Testis (tissue), 3 donors: Measurements from ENCODE around the gene RIMS1. TPM values are rescaled to one million over a fixed set of nuclear protein-coding genes. Genes with fewer than 3 reads are reported as not detected.

Source experiments
- DNase-seq: peaks from one replicate; pipeline ENCODE4 v3.0.0-alpha.2; 2019
- H3K27ac ChIP-seq, 2 donors: fragments of 200-600 bp; sonication (generic); one replicate each; pipeline ENCODE4 v1.5.1; 2019
- H3K27me3 ChIP-seq: fragments of 200-600 bp; sonication (generic); one replicate; pipeline ENCODE4 v1.5.1; 2019
- H3K36me3 ChIP-seq: fragments of 200-600 bp; sonication (generic); one replicate; pipeline ENCODE4 v1.5.1; 2017; ENCODE audit warnings: low read depth; ENCODE audit errors: missing control alignments
- H3K4me1 ChIP-seq: fragments of 200-600 bp; sonication (generic); one replicate; pipeline ENCODE4 v1.5.1; 2019
- H3K4me3 ChIP-seq, 2 donors: fragments of 200-600 bp; sonication (generic); one replicate each; pipeline ENCODE4 v1.5.1; 2017 to 2019
- H3K9me3 ChIP-seq: fragments of 200-600 bp; sonication (generic); one replicate; pipeline ENCODE4 v1.5.1; 2017
- POLR2A ChIP-seq: fragments of 450-650 bp; IDR thresholded peaks from one replicate; pipeline ENCODE4 v1.6.1; 2017; ENCODE audit warnings: antibody characterized with exemption, mild to moderate bottlenecking, moderate library complexity
- WGBS, 2 donors: methylation state at CpG; one replicate each; pipeline ENCODE4 v1.1.5; 2018; 5-methylcytosine and 5-hydroxymethylcytosine counted together
- intact Hi-C: fragments of 100-400 bp; cut with DNase I; formaldehyde crosslinking; loops from one replicate; pipeline ENCODE4 v1.15.1; 2023; ENCODE audit warnings: low total_unique reads
- polyA plus RNA-seq: library from polyadenylated mRNA; stranded (reverse); fragments of 350-450 nt; fragmentation: Illumina TruSeq; extraction: RNeasy Lipid Tissue Mini Kit (QIAGEN cat#74804); gene quantifications from one replicate; pipeline ENCODE4 v1.2.3, GENCODE V29; 2014; ENCODE audit warnings: low read depth, low replicate concordance; ENCODE audit not compliant: insufficient read depth
- total RNA-seq, 2 donors: library from RNA; depleted of rRNA; stranded (reverse); fragments of >200 nt; gene quantifications; one replicate each; pipeline ENCODE4 v1.2.3, GENCODE V29; 2016
- TF ChIP-seq, protein P1 (sequence below), 3 experiments: fragments of 450-650 bp in 2 of 3; fragments of 200-600 bp in 1 of 3; sonication (generic) in 1 of 3; IDR thresholded peaks; one replicate each; pipeline ENCODE4 v1.5.1; 2016 to 2019; ENCODE audit warnings: antibody characterized with exemption in 3 of 3, mild to moderate bottlenecking in 2 of 3, moderate library complexity in 1 of 3

RIMS1 gene
- total and polyA plus RNA-seq, 3 donors from 2014 or later = 10.0 to 40.9 (median 40.6) TPM

GRCh38 chr6:72418495-72418894, 532.1 kb downstream of the RIMS1 start:
- H3K27me3 ChIP-seq = no peaks in the 10 kb centered on the region
- no peaks in the 10 kb centered on the region for H3K4me1 ChIP-seq
- no peaks in the 10 kb centered on the region for H3K36me3 ChIP-seq
- 90 to 92% methylated on average over 5 of the region's 5 CpGs for WGBS, 2 donors
- intact Hi-C loops = loop anchor here (10.0 kb wide), 1 partner anchor 766 kb away; no protein-coding TSS in a partner anchor
- H3K4me3 ChIP-seq = no peak overlapping the region
- H3K27ac ChIP-seq = no peak overlapping the region
- no peak for TF ChIP-seq POLR2A
- TF ChIP-seq, protein P1, sequence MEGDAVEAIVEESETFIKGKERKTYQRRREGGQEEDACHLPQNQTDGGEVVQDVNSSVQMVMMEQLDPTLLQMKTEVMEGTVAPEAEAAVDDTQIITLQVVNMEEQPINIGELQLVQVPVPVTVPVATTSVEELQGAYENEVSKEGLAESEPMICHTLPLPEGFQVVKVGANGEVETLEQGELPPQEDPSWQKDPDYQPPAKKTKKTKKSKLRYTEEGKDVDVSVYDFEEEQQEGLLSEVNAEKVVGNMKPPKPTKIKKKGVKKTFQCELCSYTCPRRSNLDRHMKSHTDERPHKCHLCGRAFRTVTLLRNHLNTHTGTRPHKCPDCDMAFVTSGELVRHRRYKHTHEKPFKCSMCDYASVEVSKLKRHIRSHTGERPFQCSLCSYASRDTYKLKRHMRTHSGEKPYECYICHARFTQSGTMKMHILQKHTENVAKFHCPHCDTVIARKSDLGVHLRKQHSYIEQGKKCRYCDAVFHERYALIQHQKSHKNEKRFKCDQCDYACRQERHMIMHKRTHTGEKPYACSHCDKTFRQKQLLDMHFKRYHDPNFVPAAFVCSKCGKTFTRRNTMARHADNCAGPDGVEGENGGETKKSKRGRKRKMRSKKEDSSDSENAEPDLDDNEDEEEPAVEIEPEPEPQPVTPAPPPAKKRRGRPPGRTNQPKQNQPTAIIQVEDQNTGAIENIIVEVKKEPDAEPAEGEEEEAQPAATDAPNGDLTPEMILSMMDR (IDR thresholded peaks at IDR 0.05) = no peak
- DNase-seq = no peak
- no peaks in the 10 kb centered on the region for H3K9me3 ChIP-seq

DNA sequence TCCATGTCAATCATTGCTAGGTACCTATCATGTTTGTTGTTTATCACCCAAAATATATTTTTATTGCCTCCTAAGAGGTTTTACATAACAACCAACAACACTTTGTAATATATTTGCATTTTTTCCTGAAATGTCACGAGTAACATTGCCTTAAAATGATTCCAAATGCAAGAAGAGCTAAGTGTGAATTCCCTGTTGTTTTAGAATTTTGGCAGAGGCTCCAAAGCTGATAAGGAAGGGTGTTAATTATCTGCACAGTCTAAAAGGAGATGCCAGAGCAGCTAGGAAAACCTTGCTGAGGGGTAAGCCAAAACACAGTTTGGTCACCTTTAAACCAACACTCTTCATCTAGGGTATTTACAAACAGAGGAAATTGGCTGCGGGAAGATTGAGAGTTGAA, 533.6 kb downstream of the RIMS1 start:
- 71 to 84% methylated on average over 2 of the region's 2 CpGs for WGBS, 2 donors
- Histone ChIP-seq H3K9me3 (no peaks in the 10 kb centered on the region), H3K27me3 (no peaks in the 10 kb centered on the region), H3K4me1 (no peaks in the 10 kb centered on the region), H3K4me3 (no peak overlapping the region), H3K36me3 (no peaks in the 10 kb centered on the region), H3K27ac (no peak overlapping the region)
- TF ChIP-seq, protein P1 (IDR thresholded peaks at IDR 0.05) = no peak
- no peak for TF ChIP-seq POLR2A
- intact Hi-C loops = loop anchor here (10.0 kb wide), 1 partner anchor 765 kb away; no protein-coding TSS in a partner anchor
- no peak for DNase-seq

DNA sequence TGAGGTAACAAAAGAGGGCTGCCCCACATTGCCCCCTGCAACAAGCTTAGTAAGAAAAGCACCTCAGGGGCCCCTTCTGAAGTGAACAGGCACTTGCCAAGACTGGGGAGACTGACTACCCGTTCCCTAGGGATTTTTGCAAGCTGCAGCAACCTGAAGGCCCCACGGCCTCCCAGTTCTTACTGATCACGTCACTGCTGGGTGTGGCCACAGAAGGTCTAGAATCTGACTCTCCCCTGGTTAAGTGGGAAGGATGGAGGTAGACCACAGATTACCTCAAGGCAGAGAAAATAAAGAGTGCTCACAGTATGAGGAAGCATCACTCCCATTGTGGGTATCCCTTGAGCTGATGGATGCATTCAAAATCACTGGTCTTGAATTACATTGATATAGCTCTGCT, 534.1 kb downstream of the RIMS1 start:
- Histone ChIP-seq H3K36me3 (no peaks in the 10 kb centered on the region), H3K27me3 (no peaks in the 10 kb centered on the region), H3K27ac (no peak overlapping the region), H3K4me1 (no peaks in the 10 kb centered on the region), H3K9me3 (no peaks in the 10 kb centered on the region), H3K4me3 (no peak overlapping the region)
- 78 to 90% methylated on average over 3 of the region's 3 CpGs for WGBS, 2 donors
- no peak for DNase-seq
- TF ChIP-seq, protein P1 (IDR thresholded peaks at IDR 0.05) = no peak
- TF ChIP-seq POLR2A = no peak
- intact Hi-C loops = no loop called here

GRCh38 chr6:72421387-72421786, 535.0 kb downstream of the RIMS1 start:
- Histone ChIP-seq H3K27me3 (no peaks in the 10 kb centered on the region), H3K4me1 (no peaks in the 10 kb centered on the region), H3K27ac (no peak overlapping the region), H3K4me3 (no peak overlapping the region), H3K36me3 (no peaks in the 10 kb centered on the region), H3K9me3 (no peaks in the 10 kb centered on the region)
- no peak for DNase-seq
- 74 to 92% methylated on average over 3 of the region's 3 CpGs for WGBS, 2 donors
- intact Hi-C loops = no loop called here
- no peak for TF ChIP-seq POLR2A
- TF ChIP-seq, protein P1 (IDR thresholded peaks at IDR 0.05) = no peak

DNA sequence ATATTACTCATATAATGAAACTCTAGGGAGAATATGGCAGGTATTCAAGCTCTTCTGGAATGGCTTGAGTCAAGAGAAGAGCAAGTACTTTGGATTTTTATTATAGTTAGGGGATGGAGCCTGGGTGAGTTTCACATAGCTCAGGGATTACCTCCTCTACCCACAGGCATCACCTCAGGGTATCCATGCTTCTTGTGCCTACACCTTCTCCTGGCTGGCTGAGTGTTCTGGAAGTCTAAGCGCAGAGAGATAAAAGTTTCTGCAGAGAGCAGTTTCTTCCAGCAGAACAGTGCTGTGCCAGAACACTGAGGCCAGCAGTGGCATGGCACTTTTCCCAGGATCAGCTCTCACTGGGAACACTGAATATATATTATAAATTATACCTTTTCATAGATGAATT, 535.8 kb downstream of the RIMS1 start:
- intact Hi-C loops = no loop called here
- H3K4me3 ChIP-seq = no peak overlapping the region

More for the DNA sequence above, 535.8 kb downstream of the RIMS1 start:
- H3K27me3 ChIP-seq = no peaks in the 10 kb centered on the region
- H3K27ac ChIP-seq = no peak overlapping the region
- H3K36me3 ChIP-seq = no peaks in the 10 kb centered on the region
- TF ChIP-seq POLR2A = no peak
- TF ChIP-seq, protein P1 (IDR thresholded peaks at IDR 0.05) = no peak
- WGBS, 2 donors = 67 to 75% methylated on average over 1 of the region's 1 CpG
- H3K4me1 ChIP-seq = no peaks in the 10 kb centered on the region
- DNase-seq = no peak
- H3K9me3 ChIP-seq = no peaks in the 10 kb centered on the region
